NCI-H2029 treated with DMSO at 0.1 percent for 48 hours (cell line): ENCODE data around the gene LMO1.

Experiments
- DNase-seq: peaks from one replicate; lab custom pipeline; 2025; lab: John Stamatoyannopoulos, UW

The LMO1 gene

GRCh38 chr11:8263769-8264410 lies at the start of gene LMO1:
LMO1 (minus strand) TSS chr11:8263878; CDS start chr11:8263362, 516 bp downstream.
- DNase-seq, result peak; percentile 50

GRCh38 chr11:8312986-8313385 lies 49.3 kb upstream of the LMO1 start:
- DNase-seq, result no peak

GRCh38 chr11:8311366-8311765 lies 47.7 kb upstream of the LMO1 start:
- no peak for DNase-seq

GRCh38 chr11:8310743-8311298 lies 47.1 kb upstream of the LMO1 start:
- DNase-seq, result no peak

GRCh38 chr11:8309862-8310261 lies 46.2 kb upstream of the LMO1 start:
- no peak for DNase-seq

GRCh38 chr11:8309311-8309710 lies 45.6 kb upstream of the LMO1 start:
- no peak for DNase-seq

GRCh38 chr11:8307601-8308000 lies 43.9 kb upstream of the LMO1 start:
- no peak for DNase-seq

- DNase-seq, result no peak
Measured at GRCh38 chr11:8301622-8302021, 37.9 kb upstream of the LMO1 start.

- no peak for DNase-seq
Measured at GRCh38 chr11:8298801-8299786, 35.4 kb upstream of the LMO1 start.

GRCh38 chr11:8297781-8298440 lies 34.2 kb upstream of the LMO1 start:
- DNase-seq, result no peak

- DNase-seq, result no peak
Measured at GRCh38 chr11:8296872-8297271, 33.2 kb upstream of the LMO1 start.

- DNase-seq, result no peak
Measured at GRCh38 chr11:8296038-8296649, 32.5 kb upstream of the LMO1 start.

- no peak for DNase-seq
Measured at GRCh38 chr11:8294251-8294935, 30.7 kb upstream of the LMO1 start.

- no peak for DNase-seq
Measured at GRCh38 chr11:8293171-8293570, 29.5 kb upstream of the LMO1 start.

GRCh38 chr11:8292351-8292750 lies 28.7 kb upstream of the LMO1 start:
- DNase-seq, result no peak

- no peak for DNase-seq
Measured at GRCh38 chr11:8291421-8292350, 28.0 kb upstream of the LMO1 start.

GRCh38 chr11:8290081-8290810 lies 26.6 kb upstream of the LMO1 start:
- no peak for DNase-seq

GRCh38 chr11:8289492-8289918 lies 25.8 kb upstream of the LMO1 start:
- no peak for DNase-seq

- DNase-seq, result no peak
Measured at GRCh38 chr11:8288824-8289491, 25.3 kb upstream of the LMO1 start.
